HL-60 (cell line): Measurements from ENCODE around the gene TLR10.

Experiments used
- DNase-seq, 2 experiments: peaks; one replicate each; pipeline ENCODE4 v3.0.0-alpha.2; 2010 to 2020; ENCODE audit warnings: low read depth in 1 of 2, low spot score in 1 of 2
- H3K27ac ChIP-seq: fragments of 250-450 bp; sonication (Bioruptor Pico); replicated peaks from 2 replicates; pipeline ENCODE4 v1.5.1; 2020; ENCODE audit warnings: mild to moderate bottlenecking, moderate library complexity
- H3K27me3 ChIP-seq: fragments of 250-450 bp; sonication (Bioruptor Pico); 2 replicates; pipeline ENCODE4 v1.5.1; 2021; ENCODE audit warnings: mild to moderate bottlenecking, moderate library complexity; ENCODE audit not compliant: insufficient read depth, poor library complexity, severe bottlenecking
- H3K4me3 ChIP-seq: replicated peaks from 2 replicates; pipeline ENCODE4 v1.5.1; 2011; ENCODE audit warnings: mild to moderate bottlenecking, control low read depth, low read length; ENCODE audit not compliant: insufficient read depth
- CTCF ChIP-seq: IDR thresholded peaks from one replicate; pipeline ENCODE4 v1.5.1; 2011; ENCODE audit warnings: low read length, control low read depth, inconsistent platforms; ENCODE audit not compliant: insufficient read depth
- GABPA ChIP-seq: IDR thresholded peaks from 2 replicates; pipeline ENCODE4 v1.6.1; 2012; ENCODE audit warnings: low read depth
- POLR2AphosphoS5 ChIP-seq: IDR thresholded peaks from 2 replicates; pipeline ENCODE4 v1.6.1; 2012; ENCODE audit warnings: low read depth
- REST ChIP-seq: IDR thresholded peaks from 2 replicates; pipeline ENCODE4 v1.6.1; 2012; ENCODE audit warnings: low read depth; ENCODE audit not compliant: insufficient replicate concordance
- SPI1 ChIP-seq: IDR thresholded peaks from 2 replicates; pipeline ENCODE4 v1.6.1; 2012; ENCODE audit warnings: low read depth, mild to moderate bottlenecking, borderline replicate concordance

TLR10 gene

GRCh38 chr4:38757945-38758600 is 24.7 kb downstream of the TLR10 start:
- no peak for DNase-seq
- Histone ChIP-seq H3K4me3 (no peak overlapping the region), H3K27me3 (no peaks in the 10 kb centered on the region), H3K27ac (no peak overlapping the region)
- TF ChIP-seq CTCF (no peak), SPI1 (no peak), POLR2AphosphoS5 (no peak), REST (no peak), GABPA (no peak)

- no peak for TF ChIP-seq SPI1
- no peak for TF ChIP-seq REST
- no peak for TF ChIP-seq GABPA
- TF ChIP-seq CTCF = no peak
- TF ChIP-seq POLR2AphosphoS5 = no peak
- Histone ChIP-seq H3K27me3 (no peaks in the 10 kb centered on the region), H3K4me3 (no peak overlapping the region), H3K27ac (no peak overlapping the region)
- DNase-seq = no peak
Measured at GRCh38 chr4:38752941-38753806, 29.6 kb downstream of the TLR10 start.

GRCh38 chr4:38752372-38752940 is 30.3 kb downstream of the TLR10 start:
- H3K4me3 ChIP-seq = no peak overlapping the region
- no peak overlapping the region for H3K27ac ChIP-seq
- TF ChIP-seq POLR2AphosphoS5 (no peak), GABPA (no peak), CTCF (no peak), SPI1 (no peak), REST (no peak)
- DNase-seq = no peak
- no peaks in the 10 kb centered on the region for H3K27me3 ChIP-seq
